Measurements from ENCODE around the gene SLC45A3.

- TF ChIP-seq CTCF (IDR thresholded peaks at IDR 0.05 in 4 of 5, conservative IDR thresholded peaks at IDR 0.05 in 1 of 5) (no peak), POLR2A (IDR thresholded peaks at IDR 0.05) (no peak)
Measured at GRCh38 chr1:205665201-205666045, 14.9 kb downstream of the SLC45A3 start.
